22Rv1 (cell line): Measurements from ENCODE around the gene TSACC.

Experiments used
- H3K27ac ChIP-seq: fragments of 450-650 bp; 2 replicates; pipeline ENCODE4 v1.5.1; 2017
- ZFX ChIP-seq: fragments of 450-650 bp; IDR thresholded peaks from 2 replicates; pipeline ENCODE4 v1.6.1; 2017; ENCODE audit warnings: antibody characterized with exemption, borderline replicate concordance
- TF ChIP-seq, protein P1 (sequence below): fragments of 450-650 bp; IDR thresholded peaks from 2 replicates; pipeline ENCODE4 v1.5.1; 2017; ENCODE audit warnings: mild to moderate bottlenecking

The TSACC gene

DNA sequence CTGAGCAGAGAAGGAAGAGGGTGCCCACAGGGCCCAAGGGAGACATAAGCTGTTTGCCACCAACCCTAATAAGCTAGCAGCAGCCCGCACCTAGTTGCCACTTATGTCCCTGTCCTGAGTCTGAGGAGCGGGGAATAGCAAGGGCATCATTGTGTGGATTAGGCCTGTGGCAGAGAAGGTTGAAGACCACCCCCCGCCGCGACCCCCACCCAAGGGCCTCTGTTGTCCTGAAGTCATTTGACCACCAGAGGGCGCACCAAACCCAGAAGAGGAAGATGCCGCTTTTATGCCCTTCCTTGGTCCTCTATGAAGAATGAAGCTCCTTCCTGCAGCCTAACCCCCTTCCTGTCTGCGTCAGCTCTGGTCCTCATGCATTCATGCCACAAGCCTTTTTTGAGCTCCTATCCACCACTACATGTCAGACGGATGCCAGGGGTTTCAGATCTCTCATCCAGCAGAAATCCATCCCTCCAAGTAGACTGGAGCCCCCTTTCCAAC lies 47.3 kb downstream of the TSACC start:
- no peak for TF ChIP-seq ZFX
- TF ChIP-seq, protein P1, sequence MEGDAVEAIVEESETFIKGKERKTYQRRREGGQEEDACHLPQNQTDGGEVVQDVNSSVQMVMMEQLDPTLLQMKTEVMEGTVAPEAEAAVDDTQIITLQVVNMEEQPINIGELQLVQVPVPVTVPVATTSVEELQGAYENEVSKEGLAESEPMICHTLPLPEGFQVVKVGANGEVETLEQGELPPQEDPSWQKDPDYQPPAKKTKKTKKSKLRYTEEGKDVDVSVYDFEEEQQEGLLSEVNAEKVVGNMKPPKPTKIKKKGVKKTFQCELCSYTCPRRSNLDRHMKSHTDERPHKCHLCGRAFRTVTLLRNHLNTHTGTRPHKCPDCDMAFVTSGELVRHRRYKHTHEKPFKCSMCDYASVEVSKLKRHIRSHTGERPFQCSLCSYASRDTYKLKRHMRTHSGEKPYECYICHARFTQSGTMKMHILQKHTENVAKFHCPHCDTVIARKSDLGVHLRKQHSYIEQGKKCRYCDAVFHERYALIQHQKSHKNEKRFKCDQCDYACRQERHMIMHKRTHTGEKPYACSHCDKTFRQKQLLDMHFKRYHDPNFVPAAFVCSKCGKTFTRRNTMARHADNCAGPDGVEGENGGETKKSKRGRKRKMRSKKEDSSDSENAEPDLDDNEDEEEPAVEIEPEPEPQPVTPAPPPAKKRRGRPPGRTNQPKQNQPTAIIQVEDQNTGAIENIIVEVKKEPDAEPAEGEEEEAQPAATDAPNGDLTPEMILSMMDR = peak; percentile 95
- no peak overlapping the region for H3K27ac ChIP-seq

DNA sequence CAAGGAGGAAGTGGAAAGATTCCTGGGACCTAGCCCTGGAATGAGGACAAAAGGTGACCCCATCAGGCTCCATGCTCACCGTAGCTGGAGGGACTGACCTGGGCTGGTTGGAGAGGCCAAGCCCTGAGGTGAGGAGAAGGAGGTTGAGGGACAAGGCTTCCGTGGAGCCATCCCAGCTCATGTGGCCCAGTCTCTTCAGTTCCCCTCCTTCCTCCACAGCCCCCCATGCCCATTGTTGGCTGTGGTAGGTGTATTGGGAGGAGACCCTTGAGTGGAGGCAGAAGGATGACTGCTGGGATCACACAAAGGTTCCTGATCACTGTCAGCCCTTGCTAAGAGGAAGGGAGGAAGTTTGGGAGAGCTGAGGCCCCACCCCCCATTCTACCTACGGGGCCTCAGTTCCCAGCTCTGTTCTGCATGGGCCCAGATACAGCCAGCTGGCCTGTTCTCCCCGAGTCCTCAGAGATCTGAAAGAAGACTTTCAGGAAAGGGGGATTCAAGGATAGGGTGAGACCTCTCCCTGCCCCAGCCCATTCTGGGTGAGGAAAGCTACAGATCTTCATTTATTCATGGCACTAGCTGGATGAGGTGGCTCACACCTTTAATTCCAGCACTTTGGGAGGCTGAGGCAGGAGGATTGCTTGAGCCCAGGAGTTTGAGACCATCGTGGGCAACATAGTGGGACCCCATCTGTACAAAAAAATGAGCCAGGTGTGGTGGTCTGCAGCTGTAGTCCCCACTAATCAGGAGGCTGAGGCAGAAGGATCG lies 48.0 kb downstream of the TSACC start:
- H3K27ac ChIP-seq = no peak overlapping the region
- no peak for TF ChIP-seq ZFX
- TF ChIP-seq, protein P1 = no peak

DNA sequence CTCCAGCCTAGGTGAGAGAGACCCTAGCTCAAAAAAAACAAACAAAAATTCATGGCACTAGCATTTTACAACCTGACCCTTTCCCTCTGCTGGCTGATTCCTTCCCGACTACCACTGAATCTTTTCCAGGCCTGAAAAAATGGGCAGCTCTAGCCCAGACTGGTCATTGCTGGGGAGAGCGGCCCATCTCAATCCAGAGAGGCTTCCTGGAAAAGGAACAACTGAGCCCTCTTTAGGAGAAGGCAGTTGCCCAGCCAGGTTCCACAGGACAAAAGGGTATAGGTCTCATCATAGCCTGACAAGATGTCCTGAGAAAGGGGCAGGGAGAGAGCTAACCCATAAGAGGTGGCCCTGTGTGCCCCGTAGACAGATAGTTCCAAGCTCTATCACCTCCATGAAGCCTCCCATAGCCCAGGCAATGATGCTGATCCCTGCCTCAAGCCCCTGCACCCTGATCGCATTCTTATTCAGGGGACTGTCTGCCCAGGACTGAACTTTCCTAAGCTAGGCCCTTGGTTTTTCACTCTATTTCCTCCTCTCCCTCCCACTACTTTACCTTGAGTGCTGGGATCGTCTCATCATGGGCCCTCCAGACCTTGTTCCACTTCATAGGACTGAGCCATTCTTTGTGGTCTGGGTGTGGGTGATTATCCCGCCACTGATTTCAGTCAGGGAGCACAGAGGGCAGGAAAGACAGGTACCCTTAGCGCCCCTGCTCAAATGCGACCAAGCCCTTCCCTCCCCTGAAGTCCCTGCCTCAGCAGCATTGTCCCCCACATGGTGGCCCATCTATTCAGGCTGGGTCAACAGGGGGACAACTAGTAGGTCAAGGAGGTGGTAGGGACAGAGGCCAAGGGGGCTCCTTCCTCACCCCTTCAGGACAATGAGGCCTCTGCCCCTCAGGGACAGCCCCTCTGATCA lies 48.9 kb downstream of the TSACC start:
- no peak overlapping the region for H3K27ac ChIP-seq
- no peak for TF ChIP-seq ZFX
- TF ChIP-seq, protein P1 = no peak

DNA sequence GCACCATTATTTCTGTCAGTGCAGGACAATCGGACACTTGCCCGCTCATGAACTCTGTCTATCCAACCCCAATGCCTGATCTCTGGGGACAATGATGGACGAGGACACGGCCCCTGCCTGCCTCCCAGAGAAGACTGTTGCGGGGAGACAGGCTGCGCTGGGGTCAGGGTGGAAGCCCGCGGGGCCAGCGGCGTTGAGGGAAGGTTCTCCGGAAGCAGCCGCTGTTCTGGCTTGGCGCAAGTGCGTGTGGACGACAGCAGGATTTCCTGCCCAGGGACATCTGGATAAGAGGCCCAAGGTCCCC lies 49.5 kb downstream of the TSACC start:
- no peak overlapping the region for H3K27ac ChIP-seq
- TF ChIP-seq ZFX = no peak
- TF ChIP-seq, protein P1 = no peak

DNA sequence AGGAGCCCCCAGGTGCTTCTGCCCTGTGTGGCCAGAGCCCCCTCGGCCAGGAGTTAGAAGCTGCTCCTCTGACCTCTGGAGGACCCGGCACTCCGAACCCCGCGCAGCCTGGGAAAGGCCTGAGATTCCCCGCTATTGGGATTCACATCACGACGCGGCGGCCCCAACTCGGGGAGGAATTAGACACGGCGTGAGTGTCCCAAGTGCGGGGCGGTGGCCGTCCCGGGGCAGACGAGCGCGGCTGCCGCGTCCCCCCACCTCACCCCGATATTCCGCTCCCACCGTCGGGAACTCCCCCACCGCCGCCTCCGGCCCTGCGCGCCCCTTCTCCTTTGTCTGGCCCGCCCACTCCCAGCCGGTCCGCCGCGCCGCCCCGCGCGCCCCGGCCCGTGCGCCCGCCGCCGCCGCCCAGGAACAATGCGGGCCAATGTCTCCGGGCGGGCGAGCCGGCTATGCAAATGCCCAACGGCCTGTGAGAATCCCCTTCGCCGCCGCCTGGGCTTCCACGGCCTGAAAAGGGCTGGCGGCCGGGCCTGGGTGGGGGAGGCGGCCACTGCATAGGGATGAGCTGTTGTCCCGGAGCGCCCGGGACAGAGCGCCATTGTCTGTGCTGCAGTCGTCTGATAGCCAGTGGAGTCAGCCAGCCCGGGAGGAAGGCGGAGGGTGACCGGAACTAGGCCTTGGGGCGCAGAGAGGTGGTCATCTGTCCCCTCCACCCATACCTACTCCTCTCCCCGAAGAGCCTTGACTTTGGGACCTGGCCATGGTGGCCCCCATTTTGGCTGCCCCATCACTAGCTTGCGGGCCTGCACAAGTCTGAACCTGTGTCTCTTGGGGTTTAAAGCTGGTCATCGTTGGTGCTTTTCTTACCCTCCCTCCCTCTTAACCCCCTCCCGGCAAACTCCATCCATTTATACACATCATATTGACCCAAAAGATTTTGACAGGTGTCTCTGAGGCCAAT lies 50.1 kb downstream of the TSACC start:
- no peak overlapping the region for H3K27ac ChIP-seq
- TF ChIP-seq, protein P1 = no peak
- TF ChIP-seq ZFX = no peak

DNA sequence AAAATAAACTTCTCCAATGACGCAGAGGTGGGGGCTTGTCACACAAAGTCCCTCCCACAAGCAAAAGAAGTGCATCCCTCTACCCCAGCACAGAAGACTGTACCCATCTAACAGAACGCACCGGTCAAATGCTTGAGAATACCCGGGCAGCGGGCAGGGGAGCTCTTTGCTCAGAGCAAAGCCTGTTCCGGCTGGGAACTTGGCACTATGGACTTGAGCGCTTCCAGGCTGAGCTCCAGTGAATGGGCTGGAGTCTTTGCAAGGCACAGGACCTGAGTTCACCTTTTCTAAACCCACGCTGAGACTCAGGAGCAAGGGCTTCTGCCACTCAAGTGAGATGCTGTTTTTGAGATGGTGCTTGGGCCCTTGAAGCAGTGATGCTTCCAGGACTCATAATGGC lies 51.0 kb downstream of the TSACC start:
- TF ChIP-seq, protein P1 = no peak
- no peak for TF ChIP-seq ZFX
- H3K27ac ChIP-seq = no peak overlapping the region
